Endothelial cell of umbilical vein (primary cell): Measurements from ENCODE around the gene CDC34. TPM values are rescaled to one million over a fixed set of nuclear protein-coding genes. Genes with fewer than 3 reads are reported as not detected.

Experiments used
- BruUV-seq: library from RNA; stranded (reverse); fragments of 400-500 nt; replicated peaks from 2 replicates; lab custom pipeline; 2021; lab: Mats Ljungman, UMichigan
- CTCF ChIA-PET: fragments of 300-600, 350-600 bp; sonication (Branson Sonifier 250); formaldehyde crosslinking; loops from one replicate; lab custom pipeline; 2021; ENCODE audit warnings: antibody characterized with exemption, inconsistent platforms; lab: Charles Lee
- POLR2A ChIA-PET: fragments of 300-600, 350-600 bp; sonication (Branson Sonifier 250); formaldehyde crosslinking; loops from one replicate; lab custom pipeline; 2021; ENCODE audit warnings: antibody characterized with exemption, inconsistent platforms; lab: Charles Lee
- DNase-seq: peaks from one replicate; pipeline ENCODE4 v3.0.0-alpha.2; 2011; ENCODE audit warnings: low read depth, low spot score
- FAIRE-seq: peaks from 2 replicates; lab custom pipeline; 2011; peaks lifted over from hg19 to GRCh38; lab: Jason Lieb, UNC
- H2AFZ ChIP-seq: 2 replicates; pipeline ENCODE4 v1.6.0; 2012; ENCODE audit warnings: low read depth, low read length, control low read depth, inconsistent platforms
- H3K27ac ChIP-seq: 2 replicates; pipeline ENCODE4 v1.5.1; 2011; ENCODE audit warnings: low read depth, mild to moderate bottlenecking, control low read depth, low read length, moderate library complexity; ENCODE audit not compliant: insufficient read depth
- H3K27me3 ChIP-seq, 2 experiments: 2 replicates each; pipeline versions ENCODE4 v1.6.0 to v1.6.1; 2011; ENCODE audit warnings: low read length in 2 of 2, mixed read lengths in 1 of 2; ENCODE audit not compliant: control insufficient read depth in 2 of 2, insufficient read depth in 2 of 2
- H3K36me3 ChIP-seq, 2 experiments: 2 replicates in 1 of 2; 3 replicates in 1 of 2; pipeline ENCODE4 v1.5.1; 2011; ENCODE audit warnings: low read length in 2 of 2, mild to moderate bottlenecking in 1 of 2, moderate library complexity in 1 of 2; ENCODE audit not compliant: control insufficient read depth in 2 of 2, insufficient read depth in 2 of 2; ENCODE audit errors: extremely low read depth in 1 of 2
- H3K4me1 ChIP-seq: 3 replicates; pipeline ENCODE4 v1.5.1; 2011; ENCODE audit warnings: mild to moderate bottlenecking, low read length; ENCODE audit not compliant: control insufficient read depth, insufficient read depth; ENCODE audit errors: extremely low read depth
- H3K4me2 ChIP-seq: 2 replicates; pipeline ENCODE4 v1.6.1; 2011; ENCODE audit warnings: low read length, control low read depth, mixed read lengths; ENCODE audit not compliant: insufficient read depth
- H3K4me3 ChIP-seq, 3 experiments: fragments of 200-600 bp in 1 of 3; sonication (generic), shearing (Covaris generic) in 1 of 3; replicated peaks in 1 of 3; 2 replicates each; pipeline ENCODE4 v1.5.1; 2011 to 2016; ENCODE audit warnings: control low read depth in 3 of 3, low read length in 3 of 3, mild to moderate bottlenecking in 2 of 3, inconsistent platforms in 1 of 3, low read depth in 1 of 3, moderate library complexity in 1 of 3; ENCODE audit not compliant: insufficient read depth in 1 of 3
- H3K79me2 ChIP-seq: 2 replicates; pipeline ENCODE4 v1.6.0; 2012; ENCODE audit warnings: low read length, inconsistent platforms; ENCODE audit not compliant: control insufficient read depth, insufficient read depth
- H3K9ac ChIP-seq: replicated peaks from 2 replicates; pipeline ENCODE3; 2011; ENCODE audit warnings: low read length, control low read depth; ENCODE audit not compliant: insufficient read depth; ENCODE audit errors: extremely low read depth
- H3K9me1 ChIP-seq: replicated peaks from 3 replicates; pipeline ENCODE4 v1.6.0; 2011; ENCODE audit warnings: mild to moderate bottlenecking, low read length; ENCODE audit not compliant: control insufficient read depth, insufficient read depth; ENCODE audit errors: extremely low read depth
- H3K9me3 ChIP-seq: replicated peaks from 2 replicates; pipeline ENCODE4 v1.5.1; 2012; ENCODE audit warnings: low read length, inconsistent platforms; ENCODE audit not compliant: control insufficient read depth, insufficient read depth
- H4K20me1 ChIP-seq: replicated peaks from 2 replicates; pipeline ENCODE3; 2011; ENCODE audit warnings: mild to moderate bottlenecking, low read length; ENCODE audit not compliant: control insufficient read depth, insufficient read depth; ENCODE audit errors: extremely low read depth
- CTCF ChIP-seq, 2 donors: IDR thresholded peaks; 1 replicate in 1 of 2; 2 replicates in 1 of 2; pipeline ENCODE4 v1.5.1; 2011; ENCODE audit warnings: low read length in 2 of 2, mild to moderate bottlenecking in 2 of 2, moderate library complexity in 2 of 2, control low read depth in 1 of 2, inconsistent platforms in 1 of 2, low read depth in 1 of 2; ENCODE audit not compliant: insufficient read depth in 1 of 2; ENCODE audit errors: extremely low read depth in 1 of 2
- EZH2 ChIP-seq: IDR thresholded peaks from 2 replicates; pipeline ENCODE4 v1.6.1; 2012; ENCODE audit warnings: borderline replicate concordance, low read depth, mild to moderate bottlenecking, moderate library complexity, low read length, inconsistent platforms; ENCODE audit not compliant: severe bottlenecking
- FOS ChIP-seq: IDR thresholded peaks from 2 replicates; pipeline ENCODE4 v1.6.1; 2011; ENCODE audit warnings: mild to moderate bottlenecking, low read length, moderate library complexity, borderline replicate concordance; ENCODE audit not compliant: insufficient read depth
- GATA2 ChIP-seq: IDR thresholded peaks from 2 replicates; pipeline ENCODE4 v1.7.0; 2011; ENCODE audit warnings: low read depth, mild to moderate bottlenecking, moderate library complexity, mixed read lengths, low read length; ENCODE audit not compliant: insufficient read length, insufficient read depth
- JUN ChIP-seq: IDR thresholded peaks from 2 replicates; pipeline ENCODE4 v1.6.1; 2011; ENCODE audit warnings: borderline replicate concordance, low read depth; ENCODE audit not compliant: insufficient read length, insufficient read depth
- MAX ChIP-seq: IDR thresholded peaks from 2 replicates; pipeline ENCODE4 v1.6.1; 2011; ENCODE audit not compliant: insufficient read depth, insufficient read length
- MYC ChIP-seq: IDR thresholded peaks from one replicate; pipeline ENCODE4 v1.6.1; 2011; ENCODE audit warnings: mild to moderate bottlenecking, low read depth, low read length
- POLR2A ChIP-seq: IDR thresholded peaks from 2 replicates; pipeline ENCODE4 v1.6.1; 2012; ENCODE audit warnings: low read depth, mild to moderate bottlenecking, control low read depth, low read length
- POLR2AphosphoS5 ChIP-seq: IDR thresholded peaks from 2 replicates; pipeline ENCODE4 v1.6.1; 2012; ENCODE audit warnings: low read depth, mild to moderate bottlenecking, control low read depth, low read length, moderate library complexity; ENCODE audit not compliant: insufficient read depth
- dilution Hi-C: fragments of 300-500 bp; cut with MboI; formaldehyde crosslinking; loops from one replicate; pipeline ENCODE4 v1.15.0; 2019; ENCODE audit warnings: low sequenced_read_pairs; ENCODE audit not compliant: extremely low pct_ligation_motif_present
- intact Hi-C: fragments of 100-400 bp; cut with micrococcal nuclease; formaldehyde crosslinking; loops from one replicate; pipeline ENCODE4 v1.10.0; 2022
- polyA plus RNA-seq, 4 experiments: library from polyadenylated mRNA; depleted of rRNA in 3 of 4; stranded (reverse) in 3 of 4; unstranded in 1 of 4; fragments of >200 nt; gene quantifications; 2 replicates each; pipeline versions ENCODE4 v1.2.1 to v1.2.3, GENCODE V29; 2011 to 2012; ENCODE audit warnings: missing spikeins in 1 of 4
- total RNA-seq: library from RNA; stranded (reverse); gene quantifications from 2 replicates; pipeline ENCODE4 v1.2.3, GENCODE V29; 2021

Gene CDC34
- total and polyA plus RNA-seq, 2 donors (not counting 3 experiments of a cell fraction or from before 2014, with no cell fraction given), result 90.4 to 92.9 TPM

GRCh38 chr19:513368-514165 lies 18.0 kb upstream of the CDC34 start:
- DNase-seq, result no peak
- POLR2A ChIA-PET, result no interaction called here
- no peak overlapping the region for H3K4me3 ChIP-seq
- H3K36me3 ChIP-seq, result no peaks in the 10 kb centered on the region
- FAIRE-seq, result no peak
- H2AFZ ChIP-seq, result no peak overlapping the region
- no peaks in the 10 kb centered on the region for H3K9me3 ChIP-seq
- CTCF ChIA-PET, result no interaction called here
- no peak overlapping the region for H3K9ac ChIP-seq
- no peak overlapping the region for H3K4me2 ChIP-seq
- no peak overlapping the region for H3K27ac ChIP-seq
- peaks cover 9% of the 10 kb centered on the region for H3K4me1 ChIP-seq
- BruUV-seq, result no TSS peak
- H3K27me3 ChIP-seq, result no peaks in the 10 kb centered on the region
- H3K9me1 ChIP-seq, result no peaks in the 10 kb centered on the region
- H3K79me2 ChIP-seq, result peaks cover 1% of the 10 kb centered on the region
- no peaks in the 10 kb centered on the region for H4K20me1 ChIP-seq
- no peak for TF ChIP-seq CTCF (IDR thresholded peaks at IDR 0.05; ENCODE audit: extremely low read depth in 1 of 2, insufficient read depth in 1 of 2, low read depth in 1 of 2, low read length in 2 of 2)
- TF ChIP-seq POLR2AphosphoS5, result no peak
- no peak for TF ChIP-seq GATA2
- no peak for TF ChIP-seq EZH2
- no peak for TF ChIP-seq JUN
- TF ChIP-seq MAX, result no peak
- TF ChIP-seq MYC, result no peak
- no peak for TF ChIP-seq FOS
- TF ChIP-seq POLR2A, result no peak
- intact Hi-C loops (no loop called here), dilution Hi-C loops (no loop called here)
